Measurements from ENCODE around the gene FAM3D. TPM values are rescaled to one million over a fixed set of nuclear protein-coding genes. Genes with fewer than 3 reads are reported as not detected.

The FAM3D gene
- total and polyA plus RNA-seq, 2 donors = 2.1 to 6.5 TPM

- WGBS = 68% methylated on average over 7 of the region's 7 CpGs
Measured at GRCh38 chr3:58693940-58694850, 27.6 kb upstream of the FAM3D start.

GRCh38 chr3:58692484-58692883, 25.9 kb upstream of the FAM3D start:
- DNase-seq (ENCODE audit: extremely low spot score) = no peak
- no peaks in the 10 kb centered on the region for H3K4me1 ChIP-seq (ENCODE audit: insufficient read depth)
- H3K27ac ChIP-seq (ENCODE audit: low read depth) = no peak overlapping the region
- H3K36me3 ChIP-seq (ENCODE audit: insufficient read depth) = no peaks in the 10 kb centered on the region
- no peak overlapping the region for H3K4me3 ChIP-seq (ENCODE audit: low read depth, low read length)
- 79% methylated on average over 1 of the region's 1 CpG for WGBS

More at GRCh38 chr3:58693940-58694850, 27.6 kb upstream of the FAM3D start:
- Histone ChIP-seq H3K27ac (ENCODE audit: low read depth) (no peak overlapping the region), H3K4me3 (ENCODE audit: low read depth, low read length) (no peak overlapping the region), H3K4me1 (ENCODE audit: insufficient read depth) (no peaks in the 10 kb centered on the region), H3K36me3 (ENCODE audit: insufficient read depth) (no peaks in the 10 kb centered on the region)
- DNase-seq (ENCODE audit: extremely low spot score) = no peak

- 87% methylated on average over 1 of the region's 1 CpG for WGBS
- no peaks in the 10 kb centered on the region for H3K4me1 ChIP-seq (ENCODE audit: insufficient read depth)
- H3K36me3 ChIP-seq (ENCODE audit: insufficient read depth) = no peaks in the 10 kb centered on the region
- no peak overlapping the region for H3K4me3 ChIP-seq (ENCODE audit: low read depth, low read length)
- no peak overlapping the region for H3K27ac ChIP-seq (ENCODE audit: low read depth)
- no peak for DNase-seq (ENCODE audit: extremely low spot score)
Measured at GRCh38 chr3:58691997-58692396, 25.4 kb upstream of the FAM3D start.

- no peak for DNase-seq (ENCODE audit: extremely low spot score)
- Histone ChIP-seq H3K36me3 (ENCODE audit: insufficient read depth) (no peaks in the 10 kb centered on the region), H3K4me3 (ENCODE audit: low read depth, low read length) (no peak overlapping the region), H3K4me1 (ENCODE audit: insufficient read depth) (no peaks in the 10 kb centered on the region), H3K27ac (ENCODE audit: low read depth) (no peak overlapping the region)
- 93% methylated on average over 2 of the region's 2 CpGs for WGBS
Measured at GRCh38 chr3:58690490-58690889, 23.9 kb upstream of the FAM3D start.

- DNase-seq (ENCODE audit: extremely low spot score) = no peak
- Histone ChIP-seq H3K27ac (ENCODE audit: low read depth) (no peak overlapping the region), H3K4me1 (ENCODE audit: insufficient read depth) (no peaks in the 10 kb centered on the region), H3K36me3 (ENCODE audit: insufficient read depth) (no peaks in the 10 kb centered on the region), H3K4me3 (ENCODE audit: low read depth, low read length) (no peak overlapping the region)
- WGBS = 70% methylated on average over 4 of the region's 4 CpGs
Measured at GRCh38 chr3:58688574-58688973, 22.0 kb upstream of the FAM3D start.

GRCh38 chr3:58686847-58687246, 20.3 kb upstream of the FAM3D start:
- 91% methylated on average over 4 of the region's 4 CpGs for WGBS
- no peak for DNase-seq (ENCODE audit: extremely low spot score)

GRCh38 chr3:58685641-58686040, 19.1 kb upstream of the FAM3D start:
- no peaks in the 10 kb centered on the region for H3K4me1 ChIP-seq (ENCODE audit: insufficient read depth)
- no peaks in the 10 kb centered on the region for H3K36me3 ChIP-seq (ENCODE audit: insufficient read depth)
- H3K27ac ChIP-seq (ENCODE audit: low read depth) = no peak overlapping the region
- H3K4me3 ChIP-seq (ENCODE audit: low read depth, low read length) = no peak overlapping the region
- WGBS = 63% methylated on average over 10 of the region's 10 CpGs
- no peak for DNase-seq (ENCODE audit: extremely low spot score)

More at GRCh38 chr3:58686847-58687246, 20.3 kb upstream of the FAM3D start:
- H3K27ac ChIP-seq (ENCODE audit: low read depth) = no peak overlapping the region
- no peaks in the 10 kb centered on the region for H3K36me3 ChIP-seq (ENCODE audit: insufficient read depth)
- no peak overlapping the region for H3K4me3 ChIP-seq (ENCODE audit: low read depth, low read length)
- H3K4me1 ChIP-seq (ENCODE audit: insufficient read depth) = no peaks in the 10 kb centered on the region

- no peaks in the 10 kb centered on the region for H3K36me3 ChIP-seq (ENCODE audit: insufficient read depth)
- WGBS = 91% methylated on average over 4 of the region's 4 CpGs
- H3K4me3 ChIP-seq (ENCODE audit: low read depth, low read length) = no peak overlapping the region
- DNase-seq (ENCODE audit: extremely low spot score) = no peak
- peaks cover 2% of the 10 kb centered on the region for H3K4me1 ChIP-seq (ENCODE audit: insufficient read depth)
- no peak overlapping the region for H3K27ac ChIP-seq (ENCODE audit: low read depth)
Measured at GRCh38 chr3:58683466-58683865, 16.9 kb upstream of the FAM3D start.

- no peak for DNase-seq (ENCODE audit: extremely low spot score)
- Histone ChIP-seq H3K36me3 (ENCODE audit: insufficient read depth) (no peaks in the 10 kb centered on the region), H3K27ac (ENCODE audit: low read depth) (no peak overlapping the region), H3K4me1 (ENCODE audit: insufficient read depth) (peaks cover 2% of the 10 kb centered on the region), H3K4me3 (ENCODE audit: low read depth, low read length) (no peak overlapping the region)
- WGBS = 82% methylated on average over 5 of the region's 5 CpGs
Measured at GRCh38 chr3:58683001-58683458, 16.5 kb upstream of the FAM3D start.

- 81% methylated on average over 2 of the region's 2 CpGs for WGBS
- Histone ChIP-seq H3K4me3 (ENCODE audit: low read depth, low read length) (no peak overlapping the region), H3K4me1 (ENCODE audit: insufficient read depth) (peaks cover 2% of the 10 kb centered on the region), H3K27ac (ENCODE audit: low read depth) (no peak overlapping the region), H3K36me3 (ENCODE audit: insufficient read depth) (no peaks in the 10 kb centered on the region)
- no peak for DNase-seq (ENCODE audit: extremely low spot score)
Measured at GRCh38 chr3:58681863-58682262, 15.3 kb upstream of the FAM3D start.

GRCh38 chr3:58680879-58681525, 14.4 kb upstream of the FAM3D start:
- no peak overlapping the region for H3K27ac ChIP-seq (ENCODE audit: low read depth)
- DNase-seq (ENCODE audit: extremely low spot score) = no peak
- H3K4me3 ChIP-seq (ENCODE audit: low read depth, low read length) = no peak overlapping the region
- H3K36me3 ChIP-seq (ENCODE audit: insufficient read depth) = no peaks in the 10 kb centered on the region
- H3K4me1 ChIP-seq (ENCODE audit: insufficient read depth) = peaks cover 2% of the 10 kb centered on the region
- WGBS = 89% methylated on average over 9 of the region's 9 CpGs

- no peak for DNase-seq (ENCODE audit: extremely low spot score)
- H3K4me1 ChIP-seq (ENCODE audit: insufficient read depth) = peaks cover 2% of the 10 kb centered on the region
- 66% methylated on average over 6 of the region's 6 CpGs for WGBS
Measured at GRCh38 chr3:58679974-58680666, 13.5 kb upstream of the FAM3D start.

GRCh38 chr3:58679446-58679845, 12.9 kb upstream of the FAM3D start:
- Histone ChIP-seq H3K4me1 (ENCODE audit: insufficient read depth) (peaks cover 2% of the 10 kb centered on the region), H3K4me3 (ENCODE audit: low read depth, low read length) (no peak overlapping the region), H3K27ac (ENCODE audit: low read depth) (no peak overlapping the region), H3K36me3 (ENCODE audit: insufficient read depth) (no peaks in the 10 kb centered on the region)
- DNase-seq (ENCODE audit: extremely low spot score) = no peak
- WGBS = 28% methylated on average over 6 of the region's 6 CpGs

More at GRCh38 chr3:58679974-58680666, 13.5 kb upstream of the FAM3D start:
- Histone ChIP-seq H3K27ac (ENCODE audit: low read depth) (no peak overlapping the region), H3K36me3 (ENCODE audit: insufficient read depth) (no peaks in the 10 kb centered on the region), H3K4me3 (ENCODE audit: low read depth, low read length) (no peak overlapping the region)
